Measurements from ENCODE around the gene CDKN2B-AS1.
A peak's percentile ranks its signal among the peaks of the same experiment; 100 is the strongest.
"Not testable (repeated sequence)": the region's sequence is repeated elsewhere in the genome, so short reads cannot be mapped to it uniquely, and the experiment has no call there.

Gene CDKN2B-AS1

GRCh38 chr9:21994556-21995005 is at the start of gene CDKN2B-AS1:
Gene CDKN2B-AS1 (plus strand): TSS chr9:21994791.
- Mint-ChIP-seq H3K36me3 (no peaks in the 10 kb centered on the region), H3K27ac (peak within 1 kb of the TSS; percentile 54), H3K9me3 (ENCODE audit: low read depth) (no peaks in the 10 kb centered on the region), H3K4me3 (peak within 1 kb of the TSS; percentile 96), H3K4me1 (ENCODE audit: low read depth) (peaks cover 9% of the 10 kb centered on the region), H3K27me3 (peaks cover 18% of the 10 kb centered on the region)

- Mint-ChIP-seq H3K4me1 (ENCODE audit: low read depth) (no peaks in the 10 kb centered on the region), H3K36me3 (no peaks in the 10 kb centered on the region), H3K9me3 (ENCODE audit: low read depth) (no peaks in the 10 kb centered on the region), H3K27ac (no peak overlapping the region), H3K4me3 (no peak overlapping the region), H3K27me3 (peaks cover 11% of the 10 kb centered on the region)
Measured at GRCh38 chr9:21945606-21946005, 49.0 kb upstream of the CDKN2B-AS1 start.

GRCh38 chr9:21958833-21959232 is 35.8 kb upstream of the CDKN2B-AS1 start:
- no peaks in the 10 kb centered on the region for H3K36me3 Mint-ChIP-seq
- H3K27me3 Mint-ChIP-seq, result peaks cover 32% of the 10 kb centered on the region

GRCh38 chr9:21959268-21959667 is 35.3 kb upstream of the CDKN2B-AS1 start:
- peaks cover 33% of the 10 kb centered on the region for H3K27me3 Mint-ChIP-seq
- not testable (repeated sequence) for H3K27ac Mint-ChIP-seq; H3K36me3 Mint-ChIP-seq; H3K4me1 Mint-ChIP-seq (ENCODE audit: low read depth); H3K4me3 Mint-ChIP-seq; H3K9me3 Mint-ChIP-seq (ENCODE audit: low read depth)

More at GRCh38 chr9:21958833-21959232, 35.8 kb upstream of the CDKN2B-AS1 start:
- no peaks in the 10 kb centered on the region for H3K4me1 Mint-ChIP-seq (ENCODE audit: low read depth)
- H3K4me3 Mint-ChIP-seq, result no peak overlapping the region
- H3K9me3 Mint-ChIP-seq (ENCODE audit: low read depth), result no peaks in the 10 kb centered on the region
- no peak overlapping the region for H3K27ac Mint-ChIP-seq

- Mint-ChIP-seq H3K27me3 (peaks cover 42% of the 10 kb centered on the region), H3K9me3 (ENCODE audit: low read depth) (peaks cover under 1% of the 10 kb centered on the region), H3K36me3 (no peaks in the 10 kb centered on the region), H3K4me1 (ENCODE audit: low read depth) (peaks cover 17% of the 10 kb centered on the region), H3K4me3 (no peak overlapping the region), H3K27ac (no peak overlapping the region)
Measured at GRCh38 chr9:21961569-21961968, 33.0 kb upstream of the CDKN2B-AS1 start.

- H3K4me1 Mint-ChIP-seq (ENCODE audit: low read depth), result peaks cover 25% of the 10 kb centered on the region
- H3K4me3 Mint-ChIP-seq, result peak overlapping the region; percentile 57
- H3K9me3 Mint-ChIP-seq (ENCODE audit: low read depth), result peaks cover 3% of the 10 kb centered on the region
- H3K36me3 Mint-ChIP-seq, result peaks cover 8% of the 10 kb centered on the region
- peaks cover 58% of the 10 kb centered on the region for H3K27me3 Mint-ChIP-seq
- peak overlapping the region; percentile 34 for H3K27ac Mint-ChIP-seq
Measured at GRCh38 chr9:21964925-21965385, 29.6 kb upstream of the CDKN2B-AS1 start.

- peaks cover 3% of the 10 kb centered on the region for H3K9me3 Mint-ChIP-seq (ENCODE audit: low read depth)
- peaks cover 60% of the 10 kb centered on the region for H3K27me3 Mint-ChIP-seq
- H3K4me1 Mint-ChIP-seq (ENCODE audit: low read depth), result peaks cover 27% of the 10 kb centered on the region
- peak overlapping the region; percentile 34 for H3K27ac Mint-ChIP-seq
- H3K4me3 Mint-ChIP-seq, result peak overlapping the region; percentile 57
- H3K36me3 Mint-ChIP-seq, result peaks cover 11% of the 10 kb centered on the region
Measured at GRCh38 chr9:21965401-21965951, 29.1 kb upstream of the CDKN2B-AS1 start.

GRCh38 chr9:21966140-21966851 is 28.3 kb upstream of the CDKN2B-AS1 start:
- Mint-ChIP-seq H3K27ac (no peak overlapping the region), H3K4me1 (ENCODE audit: low read depth) (peaks cover 29% of the 10 kb centered on the region), H3K9me3 (ENCODE audit: low read depth) (peaks cover 3% of the 10 kb centered on the region), H3K4me3 (peak overlapping the region; percentile 41), H3K36me3 (peaks cover 11% of the 10 kb centered on the region), H3K27me3 (peaks cover 61% of the 10 kb centered on the region)

- Mint-ChIP-seq H3K36me3 (peaks cover 11% of the 10 kb centered on the region), H3K27me3 (peaks cover 63% of the 10 kb centered on the region), H3K4me1 (ENCODE audit: low read depth) (peaks cover 31% of the 10 kb centered on the region), H3K27ac (no peak overlapping the region), H3K9me3 (ENCODE audit: low read depth) (peaks cover 3% of the 10 kb centered on the region), H3K4me3 (no peak overlapping the region)
Measured at GRCh38 chr9:21967169-21967568, 27.4 kb upstream of the CDKN2B-AS1 start.

GRCh38 chr9:21967702-21968101 is 26.9 kb upstream of the CDKN2B-AS1 start:
- Mint-ChIP-seq H3K4me1 (ENCODE audit: low read depth) (peaks cover 32% of the 10 kb centered on the region), H3K27ac (no peak overlapping the region), H3K4me3 (no peak overlapping the region), H3K27me3 (peaks cover 64% of the 10 kb centered on the region), H3K36me3 (peaks cover 11% of the 10 kb centered on the region), H3K9me3 (ENCODE audit: low read depth) (peaks cover 3% of the 10 kb centered on the region)

- H3K36me3 Mint-ChIP-seq, result peaks cover 11% of the 10 kb centered on the region
- H3K4me1 Mint-ChIP-seq (ENCODE audit: low read depth), result peaks cover 34% of the 10 kb centered on the region
- H3K27me3 Mint-ChIP-seq, result peaks cover 59% of the 10 kb centered on the region
- H3K9me3 Mint-ChIP-seq (ENCODE audit: low read depth), result peaks cover 3% of the 10 kb centered on the region
- H3K4me3 Mint-ChIP-seq, result peak overlapping the region; percentile 0
- H3K27ac Mint-ChIP-seq, result peak overlapping the region; percentile 4
Measured at GRCh38 chr9:21968331-21969010, 26.1 kb upstream of the CDKN2B-AS1 start.

- peaks cover 58% of the 10 kb centered on the region for H3K27me3 Mint-ChIP-seq
- peak overlapping the region; percentile 0 for H3K4me3 Mint-ChIP-seq
- peaks cover 3% of the 10 kb centered on the region for H3K9me3 Mint-ChIP-seq (ENCODE audit: low read depth)
- peaks cover 11% of the 10 kb centered on the region for H3K36me3 Mint-ChIP-seq
- peaks cover 36% of the 10 kb centered on the region for H3K4me1 Mint-ChIP-seq (ENCODE audit: low read depth)
- H3K27ac Mint-ChIP-seq, result peak overlapping the region; percentile 64
Measured at GRCh38 chr9:21969011-21969940, 25.3 kb upstream of the CDKN2B-AS1 start.

- H3K4me1 Mint-ChIP-seq (ENCODE audit: low read depth), result peaks cover 38% of the 10 kb centered on the region
- peaks cover 62% of the 10 kb centered on the region for H3K27me3 Mint-ChIP-seq
- H3K9me3 Mint-ChIP-seq (ENCODE audit: low read depth), result peaks cover 3% of the 10 kb centered on the region
- peaks cover 11% of the 10 kb centered on the region for H3K36me3 Mint-ChIP-seq
- H3K27ac Mint-ChIP-seq, result peak overlapping the region; percentile 64
- no peak overlapping the region for H3K4me3 Mint-ChIP-seq
Measured at GRCh38 chr9:21969951-21970799, 24.4 kb upstream of the CDKN2B-AS1 start.

Data from activated naive CD8-positive, alpha-beta T cell (primary cell).